Neural progenitor cell (in vitro differentiated cells): ENCODE results near the gene TRRAP. TPM values are rescaled to one million over a fixed set of nuclear protein-coding genes. Genes with fewer than 3 reads are reported as not detected.
A peak's percentile ranks its signal among the peaks of the same experiment; 100 is the strongest.

Source experiments
- DNase-seq: peaks from one replicate; pipeline ENCODE4 v3.0.0-alpha.2; 2016; ENCODE audit warnings: low spot score
- H2AFZ ChIP-seq: fragments of 200-600 bp; sonication (generic); replicated peaks from 2 replicates; pipeline ENCODE4 v1.6.1; 2016; ENCODE audit warnings: antibody characterized with exemption
- H3F3A ChIP-seq: fragments of 200-600 bp; sonication (generic); 2 replicates; pipeline ENCODE4 v1.6.1; 2016; ENCODE audit warnings: antibody characterized with exemption, low read depth
- H3K27ac ChIP-seq: fragments of 200-600 bp; sonication (generic); 2 replicates; pipeline ENCODE4 v1.5.1; 2016; ENCODE audit warnings: mild to moderate bottlenecking
- H3K27me3 ChIP-seq: fragments of 200-600 bp; sonication (generic); 2 replicates; pipeline ENCODE4 v1.6.1; 2016; ENCODE audit warnings: mild to moderate bottlenecking, moderate library complexity
- H3K36me3 ChIP-seq: fragments of 200-600 bp; sonication (generic); 2 replicates; pipeline ENCODE4 v1.5.1; 2016
- H3K4me1 ChIP-seq: fragments of 200-600 bp; sonication (generic); 2 replicates; pipeline ENCODE4 v1.6.1; 2016; ENCODE audit warnings: mixed run types
- H3K4me2 ChIP-seq: fragments of 200-600 bp; sonication (generic); 2 replicates; pipeline ENCODE4 v1.6.1; 2016
- H3K4me3 ChIP-seq: fragments of 200-600 bp; sonication (generic); 2 replicates; pipeline ENCODE4 v1.5.1; 2016
- H3K79me2 ChIP-seq: fragments of 200-600 bp; sonication (generic); 2 replicates; pipeline ENCODE4 v1.6.1; 2016; ENCODE audit warnings: low read depth
- H3K9ac ChIP-seq: fragments of 200-600 bp; sonication (generic); 2 replicates; pipeline ENCODE4 v1.6.1; 2016
- H3K9me3 ChIP-seq: fragments of 200-600 bp; sonication (generic); 2 replicates; pipeline ENCODE4 v1.5.1; 2016; ENCODE audit warnings: low read depth
- H4K20me1 ChIP-seq: fragments of 200-600 bp; sonication (generic); 2 replicates; pipeline ENCODE4 v1.6.1; 2016; ENCODE audit warnings: low read depth
- H3K27ac Mint-ChIP-seq: 3 replicates; pipeline ENCODE4 v1.8.0; 2021; ENCODE audit warnings: mixed read lengths
- H3K27me3 Mint-ChIP-seq: 2 replicates; pipeline ENCODE4 v1.8.0; 2022; ENCODE audit warnings: low read depth, mild to moderate bottlenecking, inconsistent platforms, moderate library complexity, mixed read lengths; ENCODE audit not compliant: insufficient read depth
- H3K36me3 Mint-ChIP-seq: 3 replicates; pipeline ENCODE4 v1.8.0; 2021; ENCODE audit warnings: mixed read lengths
- H3K4me1 Mint-ChIP-seq: 3 replicates; pipeline ENCODE4 v1.8.0; 2021; ENCODE audit warnings: mixed read lengths
- H3K4me3 Mint-ChIP-seq: 3 replicates; pipeline ENCODE4 v1.8.0; 2021; ENCODE audit warnings: mild to moderate bottlenecking, moderate library complexity, mixed read lengths
- H3K9me3 Mint-ChIP-seq: 3 replicates; pipeline ENCODE4 v1.8.0; 2020; ENCODE audit warnings: mixed read lengths
- CTCF ChIP-seq: fragments of 200-600 bp; sonication (generic); IDR thresholded peaks from 2 replicates; pipeline ENCODE4 v1.5.1; 2017; ENCODE audit warnings: antibody characterized with exemption, mild to moderate bottlenecking
- EZH2 ChIP-seq: fragments of 200-600 bp; sonication (generic); IDR thresholded peaks from 2 replicates; pipeline ENCODE4 v1.6.1; 2017; ENCODE audit warnings: antibody characterized with exemption, mild to moderate bottlenecking, moderate library complexity
- EZH2phosphoT487 ChIP-seq: fragments of 200-600 bp; sonication (generic); IDR thresholded peaks from 2 replicates; pipeline ENCODE4 v1.6.1; 2017; ENCODE audit warnings: antibody characterized with exemption
- total RNA-seq: library from RNA; depleted of rRNA; stranded (reverse); fragments of >200 nt; gene quantifications from 2 replicates; pipeline ENCODE4 v1.2.3, GENCODE V29; 2015; ENCODE audit warnings: low replicate concordance

The TRRAP gene
- total RNA-seq, 1 donor from 2014 or later: 19.9 TPM

GRCh38 chr7:98992076-98992475 lies 113.7 kb downstream of the TRRAP start:
- Histone ChIP-seq H3K27ac (no peak overlapping the region), H2AFZ (no peak overlapping the region), H3K4me2 (no peak overlapping the region), H3F3A (no peaks in the 10 kb centered on the region), H3K27me3 (no peaks in the 10 kb centered on the region), H3K4me3 (no peak overlapping the region), H3K9me3 (no peaks in the 10 kb centered on the region), H3K36me3 (no peaks in the 10 kb centered on the region), H3K79me2 (no peaks in the 10 kb centered on the region), H3K4me1 (no peaks in the 10 kb centered on the region), H4K20me1 (no peaks in the 10 kb centered on the region), H3K9ac (no peak overlapping the region)
- TF ChIP-seq EZH2: no peak
- TF ChIP-seq EZH2phosphoT487: no peak
- TF ChIP-seq CTCF: no peak
- no peak overlapping the region for H3K27ac Mint-ChIP-seq
- no peak overlapping the region for H3K4me3 Mint-ChIP-seq
- no peaks in the 10 kb centered on the region for H3K9me3 Mint-ChIP-seq
- DNase-seq: no peak
- H3K27me3 Mint-ChIP-seq: no peaks in the 10 kb centered on the region
- H3K4me1 Mint-ChIP-seq: no peaks in the 10 kb centered on the region
- peaks cover 54% of the 10 kb centered on the region for H3K36me3 Mint-ChIP-seq

GRCh38 chr7:98993024-98993897 lies 114.9 kb downstream of the TRRAP start:
- H2AFZ ChIP-seq: no peak overlapping the region
- H3K9me3 ChIP-seq: no peaks in the 10 kb centered on the region
- no peaks in the 10 kb centered on the region for H3K27me3 ChIP-seq
- H4K20me1 ChIP-seq: no peaks in the 10 kb centered on the region
- Mint-ChIP-seq H3K36me3 (peaks cover 46% of the 10 kb centered on the region), H3K4me3 (no peak overlapping the region), H3K4me1 (no peaks in the 10 kb centered on the region), H3K27me3 (no peaks in the 10 kb centered on the region), H3K27ac (no peak overlapping the region), H3K9me3 (no peaks in the 10 kb centered on the region)
- no peaks in the 10 kb centered on the region for H3K79me2 ChIP-seq
- no peaks in the 10 kb centered on the region for H3F3A ChIP-seq
- no peaks in the 10 kb centered on the region for H3K36me3 ChIP-seq
- H3K4me3 ChIP-seq: no peak overlapping the region
- no peaks in the 10 kb centered on the region for H3K4me1 ChIP-seq
- no peak for DNase-seq
- H3K4me2 ChIP-seq: no peak overlapping the region
- TF ChIP-seq EZH2phosphoT487 (no peak), CTCF (peak; percentile 41), EZH2 (no peak)
- H3K27ac ChIP-seq: no peak overlapping the region
- no peak overlapping the region for H3K9ac ChIP-seq

- Histone ChIP-seq H3F3A (no peaks in the 10 kb centered on the region), H3K27ac (no peak overlapping the region), H3K79me2 (no peaks in the 10 kb centered on the region), H3K36me3 (no peaks in the 10 kb centered on the region), H3K9ac (no peak overlapping the region), H3K4me1 (no peaks in the 10 kb centered on the region), H4K20me1 (no peaks in the 10 kb centered on the region), H3K4me2 (no peak overlapping the region), H3K4me3 (no peak overlapping the region), H3K9me3 (no peaks in the 10 kb centered on the region), H2AFZ (no peak overlapping the region), H3K27me3 (no peaks in the 10 kb centered on the region)
- TF ChIP-seq CTCF (no peak), EZH2phosphoT487 (no peak), EZH2 (no peak)
- H3K36me3 Mint-ChIP-seq: peaks cover 43% of the 10 kb centered on the region
- H3K9me3 Mint-ChIP-seq: no peaks in the 10 kb centered on the region
- no peak overlapping the region for H3K4me3 Mint-ChIP-seq
- H3K27me3 Mint-ChIP-seq: no peaks in the 10 kb centered on the region
- no peak overlapping the region for H3K27ac Mint-ChIP-seq
- DNase-seq: no peak
- no peaks in the 10 kb centered on the region for H3K4me1 Mint-ChIP-seq
Observed at GRCh38 chr7:98994046-98994944, 116.0 kb downstream of the TRRAP start.
